Measurements from ENCODE around the gene PAX7. TPM values are rescaled to one million over a fixed set of nuclear protein-coding genes. Genes with fewer than 3 reads are reported as not detected.

The PAX7 gene
- total RNA-seq, 4 donors from 2014 or later = not detected

- peaks cover 3 to 100% (median 9%) of the 10 kb centered on the region in 4 donors for H3K27me3 ChIP-seq
- no peak overlapping the region for H3K4me3 ChIP-seq
- no peaks in the 10 kb centered on the region for H3K36me3 ChIP-seq
- H3K9me3 ChIP-seq = no peaks in the 10 kb centered on the region
- 53 to 61% methylated on average over 3 to 6 of the region's 8 CpGs for WGBS, 2 donors
- H3K27ac ChIP-seq = no peak overlapping the region
- TF ChIP-seq POLR2A (IDR thresholded peaks at IDR 0.05) (no peak), CTCF (IDR thresholded peaks at IDR 0.05) (no peak)
- DNase-seq = no peak
- intact Hi-C loops (cut with DNase I) = no loop called here
- peaks cover 0 to 9% (median 6%) of the 10 kb centered on the region in 3 donors for H3K4me1 ChIP-seq
These were observed 90.4 kb downstream of the PAX7 start for GRCh38 chr1:18721041-18721440.

- Histone ChIP-seq H3K4me1 (peaks cover 0 to 5% (median 4%) of the 10 kb centered on the region in 3 donors), H3K27me3 (peaks cover 3 to 100% (median 9%) of the 10 kb centered on the region in 4 donors), H3K36me3 (no peaks in the 10 kb centered on the region), H3K27ac (no peak overlapping the region), H3K4me3 (no peak overlapping the region), H3K9me3 (no peaks in the 10 kb centered on the region)
- WGBS, 2 donors = 67 to 74% methylated on average over 1 of the region's 1 CpG
- DNase-seq = no peak
- intact Hi-C loops (cut with DNase I) = no loop called here
- TF ChIP-seq POLR2A (IDR thresholded peaks at IDR 0.05) (no peak), CTCF (IDR thresholded peaks at IDR 0.05) (no peak)
These were observed 91.1 kb downstream of the PAX7 start for GRCh38 chr1:18721776-18722175.

- intact Hi-C loops (cut with DNase I) = no loop called here
- no peak overlapping the region for H3K4me3 ChIP-seq
- no peaks in the 10 kb centered on the region for H3K36me3 ChIP-seq
- DNase-seq = no peak
- H3K27me3 ChIP-seq = peaks cover 0 to 100% (median 6%) of the 10 kb centered on the region in 4 donors
- TF ChIP-seq CTCF (IDR thresholded peaks at IDR 0.05) (no peak), POLR2A (IDR thresholded peaks at IDR 0.05) (no peak)
- WGBS, 2 donors = 52% methylated on average over 12 to 14 of the region's 19 CpGs
- peaks cover 0 to under 1% (median 0%) of the 10 kb centered on the region in 3 donors for H3K4me1 ChIP-seq
- H3K9me3 ChIP-seq = no peaks in the 10 kb centered on the region
- no peak overlapping the region for H3K27ac ChIP-seq
These were observed 91.6 kb downstream of the PAX7 start for GRCh38 chr1:18722270-18722669.

- Histone ChIP-seq H3K27me3 (peaks cover 0 to 100% (median 2%) of the 10 kb centered on the region in 4 donors), H3K4me1 (no peaks in the 10 kb centered on the region), H3K9me3 (no peaks in the 10 kb centered on the region), H3K4me3 (no peak overlapping the region), H3K27ac (no peak overlapping the region), H3K36me3 (no peaks in the 10 kb centered on the region)
- intact Hi-C loops (cut with DNase I) = no loop called here
- no peak for DNase-seq
- no peak for TF ChIP-seq CTCF (IDR thresholded peaks at IDR 0.05)
- no peak for TF ChIP-seq POLR2A (IDR thresholded peaks at IDR 0.05)
- 77 to 81% methylated on average over 7 to 9 of the region's 9 CpGs for WGBS, 2 donors
These were observed 92.6 kb downstream of the PAX7 start for GRCh38 chr1:18723206-18723605.

- Histone ChIP-seq H3K4me3 (no peak overlapping the region), H3K27ac (no peak overlapping the region), H3K36me3 (no peaks in the 10 kb centered on the region), H3K4me1 (no peaks in the 10 kb centered on the region), H3K27me3 (peaks cover 0 to 100% (median 2%) of the 10 kb centered on the region in 4 donors), H3K9me3 (no peaks in the 10 kb centered on the region)
- TF ChIP-seq CTCF (IDR thresholded peaks at IDR 0.05) (no peak), POLR2A (IDR thresholded peaks at IDR 0.05) (no peak)
- DNase-seq = no peak
- WGBS, 2 donors = 40 to 51% methylated on average over 5 to 14 of the region's 19 CpGs
- intact Hi-C loops (cut with DNase I) = no loop called here
These were observed 93.2 kb downstream of the PAX7 start for GRCh38 chr1:18723701-18724411.
